Stimulated activated CD4-positive, alpha-beta T cell treated with anti-CD3 and anti-CD28 coated beads, Interleukin-1b, Interleukin-23, amount 100 ng/mL, for 1 hour (primary cell): ENCODE measurements around the gene DUSP10.
A peak's percentile ranks its signal among the peaks of the same experiment; 100 is the strongest.

Experiments used
- DNase-seq, 2 donors: peaks; one replicate each; pipeline ENCODE4 v3.0.0-alpha.2; 2020; ENCODE audit warnings: low read depth in 2 of 2

The DUSP10 gene

DNA sequence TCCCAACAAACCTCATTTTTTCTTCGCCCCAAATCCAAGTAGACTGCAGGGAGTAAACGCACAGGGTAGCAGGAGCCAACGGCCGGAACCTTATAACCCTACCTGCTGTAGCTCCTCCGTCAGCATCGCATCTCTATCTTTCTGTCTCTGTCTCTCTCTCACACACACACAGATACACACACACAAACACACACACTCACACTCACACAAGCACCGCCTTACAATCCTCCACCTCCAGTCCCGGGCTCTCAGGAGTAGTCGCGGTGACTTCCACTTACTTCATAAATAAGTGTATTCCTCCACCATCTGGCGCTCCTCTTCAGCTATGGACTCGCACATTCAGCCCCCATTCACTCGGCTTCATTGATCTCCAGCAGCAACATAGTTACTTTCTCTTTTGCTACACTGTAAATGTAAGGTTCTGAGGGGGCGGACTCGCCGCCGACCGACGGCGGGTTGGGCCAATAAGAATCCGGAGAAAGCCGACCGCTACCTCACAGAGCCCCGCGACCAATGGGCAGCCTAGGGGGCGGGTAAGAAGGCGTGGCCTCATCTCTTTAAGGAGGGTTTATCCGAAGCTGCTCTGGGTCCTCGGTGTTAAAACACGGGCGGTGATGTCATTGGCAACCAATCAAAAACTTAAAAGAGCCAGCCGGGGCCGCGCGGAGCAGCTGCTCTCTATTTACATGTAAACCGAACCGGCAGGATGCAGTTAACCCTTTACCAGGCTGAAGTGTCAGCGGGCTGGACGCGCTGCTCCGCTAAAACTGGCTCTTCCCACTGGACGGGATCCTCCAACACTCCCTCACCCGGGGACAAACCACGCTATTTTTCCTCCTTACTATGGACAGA, at the start of gene DUSP10:
DUSP10 (minus strand) TSS at position 387 of the 852 bp plus-strand sequence. CDS start 2,345 bp downstream, outside the sequence.
- peak; percentile 94 to 95 for DNase-seq

DNA sequence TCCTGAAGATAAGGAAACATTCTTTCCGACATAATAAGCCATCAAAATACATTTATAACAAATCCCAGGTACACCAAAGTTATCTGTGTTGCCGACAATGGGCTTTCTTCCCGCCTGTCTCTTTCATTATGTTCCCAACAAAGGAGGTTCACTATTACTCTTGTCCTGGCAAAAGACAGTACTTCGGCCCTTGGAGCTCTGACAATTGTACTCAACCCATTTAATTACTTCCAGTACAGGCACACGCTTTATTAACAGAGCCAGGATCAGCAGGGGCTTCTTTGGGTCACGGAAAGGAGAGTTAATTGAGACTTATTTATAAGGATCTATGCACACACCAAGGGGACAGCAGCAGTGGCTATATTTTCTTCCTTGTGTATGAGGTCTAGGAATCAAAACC, 46.6 kb upstream of the DUSP10 start:
- no peak for DNase-seq

DNA sequence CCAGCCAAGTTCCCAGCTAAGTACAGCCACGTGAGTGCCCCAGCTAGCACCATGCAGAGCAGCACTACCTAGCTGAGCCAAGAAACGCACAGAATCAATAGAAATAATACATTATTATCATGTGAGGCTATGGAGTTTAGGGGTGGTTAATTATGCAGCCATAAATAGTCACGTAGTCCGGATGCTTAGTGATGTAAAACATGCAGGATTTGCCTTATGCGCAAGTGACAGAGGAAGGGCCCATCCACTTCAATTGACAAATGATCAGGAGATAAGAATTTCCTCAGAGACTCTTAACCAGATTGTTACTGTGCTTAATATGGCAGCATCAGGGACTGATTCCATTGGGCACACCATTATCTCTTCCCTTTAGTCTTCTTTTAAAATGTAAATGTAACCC, 44.8 kb upstream of the DUSP10 start:
- no peak for DNase-seq

DNA sequence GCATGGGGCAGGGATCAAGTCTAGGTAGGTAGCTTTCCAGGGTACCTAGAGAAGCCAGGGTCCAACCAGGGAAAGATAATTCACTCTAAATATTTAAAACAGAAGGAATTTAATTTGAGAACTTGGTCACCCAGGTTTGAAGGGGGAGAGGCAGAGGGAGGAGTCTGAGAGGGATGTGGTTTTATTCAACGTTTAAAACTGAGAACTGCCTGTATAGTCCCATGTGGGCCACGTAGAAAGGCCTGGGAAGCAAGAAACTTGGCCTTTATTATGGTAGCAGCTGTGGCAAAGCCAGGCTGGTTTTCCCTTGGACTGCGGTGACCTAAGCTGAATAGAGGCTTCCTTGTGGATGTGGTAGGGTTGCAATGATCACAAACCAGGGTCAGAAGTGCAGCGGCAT, 42.0 kb upstream of the DUSP10 start:
- DNase-seq = no peak

DNA sequence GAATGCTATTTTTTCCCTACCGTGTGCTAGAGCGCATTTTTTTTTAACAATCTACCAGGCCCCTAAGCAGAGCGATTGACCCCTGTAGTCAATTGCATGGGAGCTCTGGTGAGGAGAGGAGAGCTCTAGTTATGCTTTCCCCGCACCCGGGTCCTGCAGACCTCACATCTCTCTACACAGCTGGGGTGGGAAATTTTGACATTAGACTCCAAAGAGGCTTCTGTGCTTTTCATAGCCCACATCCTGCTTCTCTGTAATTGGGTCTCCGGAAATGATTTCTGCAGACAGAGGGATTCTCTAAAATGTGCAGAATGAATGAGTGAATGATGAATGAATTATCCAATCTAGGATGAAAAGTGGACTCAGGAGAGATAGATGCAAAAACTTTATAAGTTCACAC, 41.5 kb upstream of the DUSP10 start:
- no peak for DNase-seq

DNA sequence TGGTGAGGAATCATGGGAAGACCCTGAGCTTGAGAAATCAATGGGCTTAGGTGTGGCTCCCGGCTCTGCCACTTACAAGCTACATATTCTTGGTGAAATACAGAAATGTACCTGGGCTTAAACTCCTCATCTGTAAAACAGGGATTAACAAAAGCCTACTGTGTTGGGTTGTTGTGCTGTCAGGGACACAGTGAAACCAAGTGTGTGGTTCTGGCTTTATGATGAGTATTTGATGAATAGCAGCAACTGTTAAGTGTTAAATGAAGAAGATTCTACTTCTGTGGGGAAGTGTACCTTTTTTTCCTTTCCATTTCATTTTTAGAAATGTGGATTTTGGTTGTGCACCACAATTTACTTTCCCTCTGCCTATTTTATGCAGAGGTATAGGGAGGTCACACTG, 41.1 kb upstream of the DUSP10 start:
- DNase-seq = no peak

DNA sequence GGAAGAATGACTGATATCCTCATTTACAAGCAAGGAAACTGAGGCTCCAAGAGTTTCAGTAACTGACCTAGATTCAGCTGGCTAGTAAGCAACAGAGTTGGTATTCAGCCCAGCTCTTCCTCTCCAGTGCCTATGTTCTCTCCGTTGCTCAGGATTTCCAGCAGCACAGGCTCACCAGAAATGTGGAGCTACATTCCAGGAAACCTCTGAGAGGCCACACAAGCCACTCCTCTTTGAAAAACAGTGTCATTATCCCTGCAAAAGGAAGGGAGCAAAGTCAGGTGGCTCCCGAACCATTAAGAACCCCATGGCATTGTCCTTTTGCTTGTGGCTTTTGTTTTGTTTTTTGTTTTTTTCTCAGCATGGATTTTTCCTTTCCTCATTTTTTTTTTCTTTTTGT, 40.6 kb upstream of the DUSP10 start:
- DNase-seq = no peak

DNA sequence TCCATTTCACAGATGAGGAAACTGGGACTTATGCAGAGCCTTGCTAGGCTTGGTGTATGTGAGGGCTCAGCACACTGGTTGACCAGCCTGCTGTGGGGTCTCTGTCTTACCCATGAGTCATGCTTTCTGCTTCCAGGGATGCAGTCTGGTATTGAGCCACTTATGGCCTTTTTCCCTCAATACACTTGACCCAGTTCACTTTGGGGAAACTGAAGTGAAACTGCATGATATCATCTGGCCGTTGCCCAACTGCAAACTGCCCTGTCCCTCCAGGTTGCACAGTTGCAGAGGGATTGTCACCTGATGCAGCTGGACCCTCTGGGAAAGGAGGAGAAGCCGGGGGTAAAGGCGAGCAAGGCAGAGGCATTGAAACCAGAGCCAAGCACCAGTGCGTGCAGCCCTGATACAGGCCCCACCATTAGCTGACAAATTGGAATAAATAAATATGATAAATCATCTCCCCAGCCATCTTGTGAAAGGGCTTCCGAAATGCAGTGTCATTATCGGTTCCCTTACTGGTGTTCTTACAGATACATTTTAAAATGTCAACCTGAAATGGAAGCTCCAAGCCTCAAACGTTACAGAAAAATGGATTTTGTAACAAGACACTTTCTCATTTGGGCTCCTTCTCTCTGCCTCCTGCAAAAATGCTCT, 39.3 kb upstream of the DUSP10 start:
- DNase-seq = no peak

DNA sequence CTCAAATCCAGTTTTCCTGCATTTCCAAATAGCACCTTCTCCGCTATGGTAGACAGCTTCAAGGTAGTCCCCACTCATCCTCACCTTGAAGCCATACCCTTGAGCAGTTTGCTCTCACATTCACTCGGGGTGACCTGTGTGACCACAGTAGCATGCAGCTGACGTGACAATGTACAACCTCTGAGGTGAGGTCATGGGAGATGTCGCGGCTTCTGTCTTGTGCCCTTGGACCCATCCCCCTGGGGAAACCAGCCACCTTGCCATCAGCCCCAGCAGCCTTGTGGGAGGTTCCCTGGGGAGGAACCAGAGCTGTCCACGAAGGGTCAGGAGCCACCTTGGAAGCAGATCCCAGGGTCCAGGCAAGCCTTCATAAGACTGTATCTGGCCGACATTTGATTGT, 38.3 kb upstream of the DUSP10 start:
- no peak for DNase-seq

DNA sequence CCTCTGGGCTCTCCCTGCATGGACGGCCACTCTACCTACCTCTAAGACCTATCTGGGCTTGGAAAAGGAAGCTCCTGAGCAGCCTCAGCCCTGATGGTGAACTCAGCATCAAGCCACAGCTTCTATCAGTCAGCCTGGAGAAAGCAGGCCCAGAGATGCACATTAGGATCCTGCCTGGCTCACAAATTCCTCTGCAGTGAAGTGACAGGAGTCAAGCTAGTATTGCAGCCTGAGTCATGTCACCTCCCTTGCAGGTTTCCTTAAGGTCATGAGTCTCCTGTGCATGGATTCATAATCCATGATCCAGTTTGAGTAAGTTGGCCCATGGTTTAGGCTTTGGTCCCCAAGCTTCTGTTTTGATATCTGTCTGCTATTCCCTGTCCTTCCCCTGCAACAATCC, 37.9 kb upstream of the DUSP10 start:
- no peak for DNase-seq

DNA sequence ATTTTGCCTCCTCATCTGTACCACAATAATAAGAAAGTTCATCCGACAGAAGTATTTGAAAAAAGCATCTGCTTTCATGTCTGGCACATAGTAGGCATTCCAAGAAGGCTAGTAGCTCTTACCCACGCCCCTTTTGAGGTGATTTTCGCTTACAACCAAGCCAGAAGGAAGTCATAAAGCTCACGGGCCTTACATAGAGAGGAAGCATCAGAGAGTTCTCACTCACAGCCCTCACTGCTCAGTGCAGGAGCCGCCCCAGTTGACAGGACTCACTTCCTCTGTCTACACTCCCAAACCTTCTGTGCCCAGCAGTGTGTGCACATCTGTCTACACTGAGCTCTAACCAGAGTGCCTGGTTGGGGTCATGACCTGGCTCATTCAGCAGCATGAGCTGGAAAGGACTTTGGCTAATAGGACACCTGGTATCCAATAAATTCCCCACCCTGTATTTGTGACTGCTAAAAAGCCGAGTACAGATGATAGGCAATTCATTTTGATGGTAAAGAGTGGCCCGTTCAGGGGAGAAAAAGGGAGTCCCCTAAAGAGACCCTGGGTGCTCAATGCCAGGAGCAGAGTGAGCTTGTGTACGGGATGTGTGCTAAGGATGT, 36.8 kb upstream of the DUSP10 start:
- no peak for DNase-seq

DNA sequence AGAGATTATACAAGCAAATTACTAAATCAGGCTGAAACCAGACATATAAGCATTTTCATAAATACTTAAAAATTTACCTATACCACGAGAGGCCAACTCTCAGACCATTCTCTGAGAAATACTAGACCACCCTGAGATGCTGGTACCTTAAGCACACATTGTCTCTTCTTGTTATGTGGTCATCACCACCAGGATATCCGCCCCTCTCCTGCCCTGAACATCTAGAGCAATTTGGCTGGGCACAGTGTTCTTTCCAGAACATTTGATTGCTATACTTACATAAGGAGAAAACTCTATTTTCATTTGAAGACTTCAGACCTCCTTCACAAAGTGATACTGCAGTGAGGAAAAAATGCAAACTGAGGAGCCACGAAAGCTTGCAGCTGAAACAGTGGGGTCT, 36.2 kb upstream of the DUSP10 start:
- DNase-seq = no peak

DNA sequence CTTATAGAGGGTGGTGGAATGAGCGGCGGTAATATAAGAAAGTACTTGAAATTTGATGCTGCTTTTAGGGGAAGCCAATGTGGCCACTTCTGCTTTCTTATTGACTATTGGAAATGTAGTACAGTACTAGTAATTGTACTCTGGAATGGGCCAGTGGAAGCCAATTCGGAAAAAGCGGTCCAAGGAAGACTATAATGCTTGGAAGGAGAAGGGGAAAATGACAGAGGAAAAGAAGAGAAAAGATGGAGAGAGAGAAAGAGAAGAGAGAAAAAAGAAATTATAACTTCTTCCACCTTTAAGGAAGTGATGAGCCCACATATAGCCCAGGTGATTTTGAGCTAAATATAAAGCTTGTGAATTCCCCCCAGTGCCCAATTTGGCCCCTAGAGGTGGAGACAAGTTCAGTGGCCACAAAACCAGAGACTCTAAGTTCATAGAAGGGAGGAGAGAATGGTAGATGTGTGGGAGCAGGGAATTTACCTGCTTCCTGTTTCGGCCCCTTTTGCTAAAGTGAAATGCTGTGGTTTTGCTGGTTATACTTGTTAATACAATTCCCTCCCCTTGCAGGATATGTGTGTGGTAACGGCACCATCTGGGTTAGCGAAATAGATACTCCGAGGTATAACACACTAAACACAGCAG, 35.7 kb upstream of the DUSP10 start:
- DNase-seq = peak in 1 of 2 donors; percentile 3

DNA sequence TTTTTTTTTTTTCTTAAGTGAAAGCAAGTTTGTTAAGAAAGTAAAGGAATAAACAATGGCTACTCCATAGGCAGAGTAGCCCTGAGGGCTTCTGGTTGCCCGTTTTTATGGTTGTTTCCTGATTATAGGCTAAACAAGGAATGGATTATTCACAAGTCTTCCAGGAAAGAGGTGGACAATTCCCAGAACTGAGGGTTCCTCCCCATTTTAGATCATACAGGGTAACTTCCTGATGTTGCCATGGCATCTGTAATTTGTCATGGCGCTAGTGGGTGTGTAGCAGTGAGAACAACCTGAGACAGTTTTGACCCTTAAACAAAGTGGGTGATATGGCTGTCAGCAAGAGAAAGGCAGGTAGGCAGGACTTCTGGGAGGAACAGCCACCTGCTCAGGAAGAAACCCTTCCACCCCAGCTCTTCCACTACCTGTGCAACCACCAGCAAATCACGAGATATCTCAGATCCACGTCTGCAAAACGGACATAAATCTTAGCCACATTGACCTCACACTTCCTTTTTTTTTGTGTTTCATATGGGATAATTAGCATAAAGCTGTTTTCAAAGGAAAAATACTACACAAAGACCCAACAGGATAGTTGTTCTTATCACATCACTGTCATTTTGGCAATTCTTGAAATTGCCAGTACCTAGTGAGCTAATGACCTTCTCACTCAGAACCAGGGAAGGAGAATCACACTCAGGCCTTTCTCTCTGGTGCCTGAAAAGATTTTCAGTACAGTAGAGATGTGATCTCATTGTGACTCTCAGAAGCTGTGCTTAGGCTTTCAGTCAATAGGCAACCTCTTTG, 34.8 kb upstream of the DUSP10 start:
- DNase-seq = no peak

DNA sequence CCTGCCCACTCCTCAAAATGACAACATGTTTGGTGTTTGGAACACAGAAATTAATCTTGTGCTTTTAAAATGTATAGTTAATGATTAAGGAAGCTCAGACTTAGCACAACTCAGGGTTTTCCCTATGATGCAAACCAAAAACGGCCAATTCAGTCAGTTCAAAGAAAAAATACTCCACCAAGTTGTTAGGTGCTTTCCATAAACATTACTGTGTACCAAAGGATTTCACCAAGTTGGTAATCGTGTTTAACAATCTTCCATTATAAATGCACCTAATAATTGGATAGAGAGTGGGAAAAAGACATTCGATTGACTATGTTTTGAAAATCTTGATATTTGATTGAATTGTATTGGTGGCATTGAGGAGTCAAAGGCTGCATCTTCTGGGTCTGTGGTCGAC, 33.3 kb upstream of the DUSP10 start:
- DNase-seq = no peak

DNA sequence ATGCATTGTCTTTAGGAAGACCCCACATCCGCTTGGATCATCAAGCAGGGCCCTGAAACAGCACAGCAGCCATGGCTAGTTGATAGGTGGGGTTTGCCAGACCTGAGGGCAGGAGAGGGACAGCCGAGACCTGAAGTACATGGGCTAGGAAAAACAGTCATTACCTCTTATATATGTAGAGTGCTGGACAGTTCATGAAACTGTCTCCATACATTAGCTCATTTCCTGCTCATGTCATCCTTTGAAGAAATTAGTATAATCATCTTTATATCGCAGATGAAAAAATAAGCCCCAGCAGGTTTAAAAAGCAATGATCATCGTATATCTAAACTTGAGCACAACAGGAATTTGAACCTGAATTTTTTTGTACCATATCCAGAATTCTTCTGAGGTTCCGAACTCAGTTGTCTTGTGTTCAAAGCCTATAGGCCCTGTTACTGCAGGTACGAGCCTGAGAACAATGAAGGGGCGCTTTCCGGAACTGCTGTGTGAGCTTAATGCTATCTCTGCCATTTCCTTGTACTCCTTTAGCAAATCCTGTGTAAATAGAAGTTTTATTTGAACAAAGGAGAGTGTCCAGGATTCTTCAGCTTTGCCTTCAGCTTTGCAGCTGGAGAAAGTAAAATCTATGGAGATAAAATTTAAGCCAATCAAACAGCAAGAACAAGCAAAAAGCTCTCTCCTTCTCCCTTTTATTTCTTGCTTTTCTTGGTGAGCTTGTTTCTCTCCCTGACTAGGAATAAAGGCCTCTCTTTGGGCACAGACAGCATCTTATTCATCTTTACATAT, 32.4 kb upstream of the DUSP10 start:
- DNase-seq = no peak

DNA sequence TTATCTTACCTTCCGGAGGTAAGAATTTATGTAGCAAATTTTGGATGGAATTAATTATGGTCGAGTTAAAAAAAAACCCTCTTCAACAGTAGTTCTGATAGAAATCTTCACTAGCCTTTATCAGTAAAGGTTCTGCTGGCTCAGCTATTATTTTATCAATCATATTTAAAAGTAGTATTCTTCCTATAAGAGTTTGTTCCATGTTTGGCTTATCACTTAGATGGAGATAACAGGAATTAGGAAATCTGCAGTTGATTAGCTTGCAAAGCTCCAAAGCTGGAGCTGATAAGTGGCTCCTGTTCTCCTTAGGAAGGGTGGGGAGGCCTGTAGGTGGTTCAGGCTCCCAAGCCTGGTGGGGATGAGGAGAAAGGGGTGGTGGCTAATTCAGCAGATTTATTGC, 31.5 kb upstream of the DUSP10 start:
- no peak for DNase-seq

DNA sequence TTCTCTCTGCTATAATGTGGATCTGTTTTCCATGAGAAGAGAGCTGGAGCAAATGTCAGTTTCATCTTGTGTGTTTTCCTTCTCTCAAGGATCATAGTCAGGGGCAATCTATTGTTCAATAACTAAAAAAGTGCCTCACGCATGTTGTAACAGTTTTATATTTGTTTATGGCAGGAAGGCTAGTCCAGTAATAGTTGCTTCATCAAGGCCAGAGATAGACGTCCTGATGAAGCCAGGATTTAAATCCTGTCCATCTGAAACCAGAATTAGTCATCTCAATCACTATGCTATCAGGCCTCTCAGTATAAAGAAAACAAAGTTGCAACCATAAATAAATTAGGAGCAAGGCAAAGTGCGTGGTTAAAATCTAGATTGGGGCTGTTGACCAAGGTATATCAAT, 30.2 kb upstream of the DUSP10 start:
- no peak for DNase-seq

DNA sequence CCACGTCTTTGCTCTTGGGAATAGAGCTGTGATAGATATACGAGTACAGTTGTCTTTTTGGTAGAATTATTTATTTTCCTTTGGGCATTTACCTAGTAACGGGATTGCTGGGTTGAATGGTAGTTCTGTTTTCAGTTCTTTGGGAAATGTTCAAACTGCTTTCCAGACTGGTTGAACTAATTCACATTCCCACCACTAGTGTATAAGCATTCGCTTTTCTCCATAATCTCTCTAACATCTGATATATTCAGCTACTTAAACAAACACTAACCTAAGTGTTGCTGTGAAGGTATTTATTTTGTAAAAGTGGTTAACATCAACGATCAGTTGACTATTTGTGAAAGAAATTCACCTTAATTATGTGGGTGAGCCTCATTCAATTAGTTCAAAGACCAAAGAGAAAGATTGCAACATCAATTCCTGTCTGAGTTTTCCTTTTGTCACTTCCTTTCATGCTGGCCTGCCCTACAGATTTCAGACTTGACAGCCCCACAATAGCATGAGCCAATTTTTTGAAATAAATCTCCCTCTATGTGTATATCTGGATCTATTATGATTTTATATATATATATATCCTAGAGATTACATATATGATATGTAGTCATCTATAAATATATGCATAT, 26.7 kb upstream of the DUSP10 start:
- DNase-seq = no peak

DNA sequence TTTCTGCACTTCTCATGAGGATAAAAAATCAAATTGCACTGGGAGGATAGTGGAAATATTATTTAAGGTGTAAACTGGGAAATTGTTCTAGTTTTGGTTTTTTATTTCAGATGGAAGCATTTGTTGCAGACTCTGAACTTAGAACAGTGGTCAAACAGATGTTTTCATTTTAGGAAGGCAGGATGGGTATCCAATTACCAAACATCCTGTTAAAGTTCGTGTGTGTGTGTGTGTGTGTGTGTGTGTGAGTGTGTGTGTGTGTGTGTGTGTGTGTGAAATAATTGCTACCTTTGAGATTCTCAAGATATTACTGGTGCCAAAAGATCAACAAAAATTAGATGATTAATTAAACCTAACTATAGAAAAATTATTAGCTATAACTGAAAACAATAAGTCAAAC, 24.3 kb upstream of the DUSP10 start:
- no peak for DNase-seq
